ENCODE data around the gene MLEC.

- TF ChIP-seq CTCF (IDR thresholded peaks at IDR 0.05) (no peak), POLR2AphosphoS5 (IDR thresholded peaks at IDR 0.05) (no peak)
Measured at GRCh38 chr12:120642121-120642520, 44.8 kb upstream of the MLEC start.

Measured in prostate gland (tissue), 2 donors.